Fibroblast of peridontal ligament (primary cell): Measurements from ENCODE around the gene LONRF3.
A peak's percentile ranks its signal among the peaks of the same experiment; 100 is the strongest.

ENCODE experiments used
- DNase-seq: peaks from one replicate; pipeline ENCODE4 v3.0.0-alpha.2; 2010; ENCODE audit errors: extremely low read depth

LONRF3 gene

DNA sequence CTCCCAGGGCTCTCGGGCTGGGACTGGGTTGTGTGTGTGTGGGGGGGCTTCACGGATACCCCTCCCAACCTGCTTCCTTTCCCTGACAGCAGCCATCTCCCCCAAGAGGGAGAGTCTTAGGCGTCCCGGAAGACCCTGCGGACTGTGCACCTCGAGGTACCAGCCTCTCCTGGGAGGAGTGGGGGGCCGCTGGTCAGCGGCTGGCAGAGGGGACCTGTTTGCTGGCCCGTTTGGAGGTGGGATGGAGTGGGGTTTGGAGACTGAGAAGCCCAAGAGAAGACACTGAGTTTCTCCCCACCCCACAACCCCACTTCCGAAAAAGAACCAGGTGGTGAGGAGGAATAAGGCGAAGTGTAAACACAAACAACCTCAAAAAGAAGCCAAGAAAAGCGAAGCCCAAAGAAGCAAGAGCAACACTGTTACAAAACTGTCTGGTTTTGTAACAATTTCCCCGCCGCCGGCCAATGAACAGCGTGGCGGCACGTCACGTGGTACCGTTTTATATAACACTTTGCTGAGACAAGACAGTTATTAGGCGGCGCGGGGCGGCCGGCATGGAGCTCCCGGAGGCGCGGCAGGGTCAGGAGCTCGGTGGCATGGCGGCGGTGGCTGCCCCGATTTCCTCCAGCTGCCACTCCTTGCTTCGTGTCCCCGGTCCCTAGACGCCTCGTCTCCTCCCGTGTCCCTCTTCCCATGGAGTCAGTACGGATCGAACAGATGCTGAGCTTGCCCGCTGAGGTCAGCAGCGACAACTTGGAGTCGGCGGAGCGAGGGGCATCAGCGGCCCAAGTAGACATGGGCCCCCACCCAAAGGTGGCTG, at the start of gene LONRF3:
Gene LONRF3, plus strand, starts transcription at position 531 of the 820 bp plus-strand sequence. Its CDS starts 163 bp downstream, at position 694.
- DNase-seq = peak; percentile 14

DNA sequence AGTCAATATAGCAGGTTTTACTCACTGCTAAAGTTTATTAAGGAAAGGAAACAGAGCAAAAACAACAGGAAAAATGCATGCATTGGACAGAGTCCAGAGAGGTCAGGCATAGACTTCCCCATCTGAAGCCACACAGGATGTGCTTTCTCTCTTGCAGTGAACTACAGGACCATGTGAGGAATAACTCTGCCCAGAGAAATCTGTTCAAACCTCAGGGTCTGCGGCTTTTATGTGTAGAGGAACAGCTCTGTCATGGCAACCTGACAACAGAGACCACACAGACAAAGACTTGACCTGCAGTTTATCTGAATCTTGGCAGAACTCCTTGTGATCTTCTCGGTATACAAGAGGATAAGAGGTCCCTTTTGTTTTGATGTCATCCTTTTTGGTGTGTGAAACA, 46.3 kb upstream of the LONRF3 start:
- no peak for DNase-seq

DNA sequence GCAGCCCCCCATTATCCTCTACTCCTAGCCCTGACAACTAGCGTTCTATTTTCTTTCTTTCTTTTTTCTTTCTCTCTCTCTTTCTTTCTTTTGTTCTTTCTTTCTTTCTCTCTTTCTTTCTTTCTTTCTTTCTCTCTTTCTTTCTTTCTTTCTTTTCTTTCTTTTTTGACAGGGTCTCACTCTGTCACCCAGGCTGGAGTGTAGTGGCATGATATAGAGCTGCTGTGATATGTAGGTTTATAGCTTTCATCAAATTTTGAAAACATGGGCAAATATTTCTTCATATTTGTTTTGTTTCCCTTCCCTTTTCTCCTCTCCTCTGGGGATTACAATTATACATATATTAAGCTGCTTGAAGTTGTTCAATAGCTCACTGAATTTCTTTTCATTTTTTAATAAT, 39.1 kb upstream of the LONRF3 start:
- no peak for DNase-seq

DNA sequence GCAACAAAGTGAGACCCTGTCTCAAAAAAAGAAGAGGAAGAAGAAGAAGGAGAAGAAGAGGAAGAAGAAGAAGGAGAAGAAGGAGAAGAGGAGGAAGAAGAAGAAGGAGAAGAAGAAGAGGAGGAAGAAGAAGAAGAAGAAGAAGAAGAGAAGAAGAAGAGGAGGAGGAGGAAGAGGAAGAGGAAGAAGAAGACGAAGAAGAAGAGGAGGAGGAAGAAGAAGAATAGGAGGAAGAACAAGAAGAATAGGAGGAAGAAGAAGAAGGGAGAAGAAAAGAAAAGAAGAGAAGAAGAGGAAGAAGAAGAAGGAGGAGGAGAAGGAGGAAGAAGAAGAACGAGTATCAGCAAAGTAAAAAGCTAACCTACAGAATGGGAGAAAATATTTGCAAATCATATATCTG, 33.3 kb upstream of the LONRF3 start:
- no peak for DNase-seq

DNA sequence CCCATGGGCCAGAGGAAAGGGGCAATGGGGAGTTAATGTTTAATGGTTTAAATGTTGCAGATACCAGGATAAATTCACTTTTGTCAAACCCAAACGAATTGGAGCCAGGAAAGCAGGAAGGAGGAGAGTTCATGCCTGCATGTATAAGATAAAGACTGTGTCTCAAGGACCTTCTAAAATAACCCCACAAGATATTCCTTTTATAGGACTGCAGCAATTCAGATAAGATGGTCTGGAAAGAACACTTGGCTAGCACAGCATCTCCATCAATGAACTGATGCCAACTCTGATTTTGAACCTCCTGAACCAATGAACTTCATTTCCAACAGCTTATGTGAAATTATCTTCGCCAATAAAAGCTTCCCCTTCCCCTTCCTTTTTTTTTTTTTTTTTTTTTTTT, 31.3 kb upstream of the LONRF3 start:
- no peak for DNase-seq

DNA sequence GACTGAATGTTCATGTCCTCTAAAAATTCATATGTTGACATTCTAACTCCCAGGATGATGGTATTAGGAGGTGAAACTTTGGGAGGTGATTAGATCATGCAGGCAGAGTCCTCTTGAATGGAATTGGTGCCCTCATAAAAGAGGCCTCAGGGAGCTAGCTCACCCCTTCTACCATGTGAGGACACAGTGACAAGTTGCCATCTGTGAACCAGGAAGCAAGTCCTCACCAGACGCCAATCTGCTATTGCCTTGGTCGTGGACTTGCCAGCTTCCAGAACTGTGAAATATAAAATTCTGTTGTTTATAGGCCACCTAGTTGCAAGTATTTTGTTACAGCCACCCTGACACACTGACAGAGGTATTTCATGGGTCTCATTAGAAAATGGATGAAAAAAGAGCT, 28.5 kb upstream of the LONRF3 start:
- DNase-seq = no peak

DNA sequence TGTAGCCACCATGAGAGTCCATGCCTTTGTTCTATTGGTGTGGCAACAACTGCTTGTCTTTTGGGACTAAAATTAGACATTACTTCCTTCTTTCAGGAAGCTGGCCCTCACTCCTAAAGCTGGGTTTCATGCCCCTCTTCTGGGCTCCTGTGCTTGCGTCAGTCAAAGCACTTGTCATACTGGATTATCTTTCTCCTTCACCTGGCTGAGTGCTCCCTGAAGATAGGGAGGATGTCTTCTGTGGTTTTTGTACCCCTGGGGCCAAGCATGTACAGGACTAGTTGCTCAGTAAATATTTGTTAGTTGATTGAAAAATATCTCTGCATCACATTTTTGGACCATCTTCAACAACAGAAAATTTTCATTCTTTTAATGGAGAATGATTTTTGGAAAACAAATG, 26.1 kb upstream of the LONRF3 start:
- DNase-seq = no peak

DNA sequence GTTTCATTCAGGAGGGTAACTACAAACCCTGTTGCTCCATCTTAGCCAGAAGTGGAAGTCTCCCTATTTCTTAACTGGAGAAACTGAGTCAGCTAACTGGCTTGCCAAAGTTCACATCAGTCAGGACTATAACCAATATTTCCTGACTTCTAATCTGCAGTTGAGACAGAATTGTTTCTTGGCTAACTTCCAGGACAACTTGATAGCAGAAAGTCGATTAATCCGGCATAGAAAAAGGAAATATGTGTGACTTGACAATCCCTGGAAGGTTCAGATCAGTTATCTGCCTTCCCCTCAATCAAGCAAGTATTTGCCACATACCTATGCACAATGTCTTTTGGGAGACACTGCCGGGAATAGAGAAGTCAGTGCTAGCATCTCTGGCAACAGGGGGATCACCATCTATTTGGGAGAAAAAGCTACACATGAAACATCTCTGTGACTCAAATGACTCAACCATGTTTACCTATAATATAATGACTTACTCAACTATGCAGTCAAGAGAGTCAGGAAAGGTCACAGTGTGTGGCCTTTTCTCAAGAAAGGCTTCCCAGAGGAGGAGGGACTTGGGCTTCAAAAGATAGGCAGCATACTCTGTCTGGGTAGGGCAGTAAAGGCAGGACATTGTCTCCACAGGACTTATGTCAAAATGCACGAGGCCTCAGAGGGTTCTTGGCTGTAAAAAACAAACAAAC, 12.4 kb upstream of the LONRF3 start:
- DNase-seq = no peak

DNA sequence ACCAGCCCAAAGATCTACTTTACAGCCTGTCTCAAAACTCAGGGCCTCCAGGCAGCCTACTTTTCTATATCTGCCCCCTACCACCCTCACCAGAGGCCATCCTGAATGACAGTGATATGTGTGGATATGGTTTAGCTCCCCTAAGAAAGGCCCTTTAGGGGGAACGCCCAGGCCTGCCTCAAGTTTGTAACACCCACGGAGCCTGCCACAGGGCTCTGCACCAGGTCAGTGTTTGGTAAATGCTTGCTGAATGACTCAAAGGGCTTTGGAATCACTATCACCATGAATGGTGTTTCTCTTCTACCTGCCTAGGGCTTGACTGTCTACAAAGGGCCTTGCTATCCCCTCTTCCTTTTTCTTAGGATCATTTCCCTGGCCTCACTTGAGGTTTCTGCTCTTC, 11.3 kb upstream of the LONRF3 start:
- DNase-seq = no peak

DNA sequence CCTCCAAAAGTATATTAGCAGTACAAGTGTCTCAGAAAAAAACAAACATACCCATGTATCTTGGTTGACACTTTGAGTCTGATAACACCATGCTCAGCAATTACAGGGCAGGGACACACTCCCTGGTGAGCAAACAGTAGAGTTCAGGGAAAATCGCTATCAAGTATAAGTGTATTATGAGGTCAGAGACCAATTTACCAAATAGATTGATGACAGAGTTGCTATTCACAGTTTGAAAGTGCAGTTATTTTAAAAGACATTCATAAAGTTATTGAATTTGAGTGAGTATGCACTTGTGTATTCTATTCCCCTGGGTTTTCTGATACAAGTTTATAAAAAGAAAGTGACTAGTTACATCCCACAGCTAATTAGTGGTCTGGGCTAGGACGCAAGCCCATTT, 10.2 kb upstream of the LONRF3 start:
- DNase-seq = no peak

DNA sequence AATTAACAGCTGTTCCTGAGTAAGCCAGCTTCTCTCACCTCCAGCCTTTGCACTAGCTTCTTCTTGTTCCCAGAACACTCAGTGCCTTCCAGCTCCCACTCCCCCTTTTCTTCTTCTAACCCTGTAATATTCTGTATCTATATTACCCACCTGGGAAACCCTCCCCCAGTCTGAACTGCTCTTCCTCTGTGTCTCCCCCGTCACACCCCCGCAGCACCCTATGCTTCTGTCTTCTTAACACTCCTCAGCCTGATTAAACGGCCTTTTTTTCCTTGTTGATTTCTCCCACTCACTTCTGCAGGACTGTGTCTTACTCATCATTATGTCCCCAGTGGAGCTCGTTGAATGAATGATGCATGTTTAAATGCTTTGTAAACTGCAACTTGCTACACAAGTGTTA, 9.0 kb upstream of the LONRF3 start:
- DNase-seq = no peak

DNA sequence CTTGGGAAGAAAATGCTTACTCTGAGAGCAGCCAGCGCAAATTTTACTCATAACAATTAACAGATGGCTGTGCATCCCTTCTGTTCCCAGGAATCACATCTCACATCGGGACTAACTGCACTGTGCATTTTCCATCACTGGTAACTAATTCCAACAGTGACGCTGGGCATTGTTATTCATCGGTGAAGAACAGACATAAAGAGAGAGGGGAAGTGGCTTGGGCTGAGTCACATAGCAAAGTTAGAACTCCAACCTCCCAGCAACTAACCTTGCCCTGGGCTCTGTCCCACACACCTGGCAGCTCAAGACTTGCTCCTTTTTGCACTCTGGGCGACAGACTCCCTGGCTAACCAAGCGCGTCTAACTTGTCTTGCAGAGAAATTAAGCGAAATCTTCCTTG, 6.4 kb upstream of the LONRF3 start:
- no peak for DNase-seq

DNA sequence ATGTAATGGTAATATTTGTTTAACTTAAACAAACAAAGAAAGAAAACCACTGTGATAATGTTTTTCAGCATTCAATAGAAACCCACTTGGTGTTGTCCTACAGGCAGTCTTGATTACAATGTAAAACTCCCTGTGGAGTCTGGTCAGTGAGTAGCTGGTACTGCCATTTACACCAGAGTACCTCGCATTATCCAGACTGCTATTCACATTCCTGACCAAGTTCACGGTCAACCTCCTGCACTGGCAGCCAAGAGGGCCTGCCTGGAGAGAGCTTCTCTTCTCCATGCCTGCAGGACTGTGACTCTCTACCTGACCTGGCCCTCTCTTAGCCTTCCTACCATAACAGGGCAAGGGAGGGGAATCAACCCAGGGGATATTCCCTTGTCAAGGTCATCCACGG, 2.9 kb upstream of the LONRF3 start:
- DNase-seq = no peak

DNA sequence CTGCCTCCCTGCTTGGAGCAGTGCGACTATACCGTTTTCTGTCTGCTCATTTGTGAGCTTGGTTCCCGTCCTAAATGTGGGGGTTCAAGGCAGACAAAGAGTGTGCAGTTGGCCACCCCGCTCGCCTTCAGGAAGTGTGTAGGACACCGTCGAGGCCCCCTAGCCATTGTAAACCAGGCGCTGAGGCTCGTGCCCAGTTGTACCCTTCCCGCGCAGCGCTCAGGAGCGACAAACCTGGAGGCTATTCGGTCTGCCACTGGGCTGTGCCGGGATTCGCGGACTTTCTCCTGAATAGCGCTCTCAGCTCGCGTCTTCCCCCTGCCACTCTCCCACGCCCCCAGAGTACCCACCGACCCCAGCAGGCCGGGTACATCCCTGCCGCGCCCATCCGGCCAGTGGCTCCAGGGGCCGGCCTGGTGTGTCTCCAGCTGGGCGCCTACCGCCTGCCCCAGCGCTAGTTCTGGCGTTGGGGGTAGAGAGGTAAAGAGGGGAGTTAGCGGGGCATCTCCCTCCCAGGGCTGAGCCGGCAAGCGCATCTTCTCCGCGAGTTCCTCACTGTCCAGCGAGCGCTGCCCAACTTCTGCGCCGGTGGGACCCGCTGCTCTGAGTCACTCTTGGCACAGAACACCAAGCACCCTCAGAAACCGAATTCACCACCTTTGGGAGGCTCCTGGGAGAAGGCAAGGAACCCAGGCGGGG, 880 bp upstream of the LONRF3 start:
- no peak for DNase-seq

DNA sequence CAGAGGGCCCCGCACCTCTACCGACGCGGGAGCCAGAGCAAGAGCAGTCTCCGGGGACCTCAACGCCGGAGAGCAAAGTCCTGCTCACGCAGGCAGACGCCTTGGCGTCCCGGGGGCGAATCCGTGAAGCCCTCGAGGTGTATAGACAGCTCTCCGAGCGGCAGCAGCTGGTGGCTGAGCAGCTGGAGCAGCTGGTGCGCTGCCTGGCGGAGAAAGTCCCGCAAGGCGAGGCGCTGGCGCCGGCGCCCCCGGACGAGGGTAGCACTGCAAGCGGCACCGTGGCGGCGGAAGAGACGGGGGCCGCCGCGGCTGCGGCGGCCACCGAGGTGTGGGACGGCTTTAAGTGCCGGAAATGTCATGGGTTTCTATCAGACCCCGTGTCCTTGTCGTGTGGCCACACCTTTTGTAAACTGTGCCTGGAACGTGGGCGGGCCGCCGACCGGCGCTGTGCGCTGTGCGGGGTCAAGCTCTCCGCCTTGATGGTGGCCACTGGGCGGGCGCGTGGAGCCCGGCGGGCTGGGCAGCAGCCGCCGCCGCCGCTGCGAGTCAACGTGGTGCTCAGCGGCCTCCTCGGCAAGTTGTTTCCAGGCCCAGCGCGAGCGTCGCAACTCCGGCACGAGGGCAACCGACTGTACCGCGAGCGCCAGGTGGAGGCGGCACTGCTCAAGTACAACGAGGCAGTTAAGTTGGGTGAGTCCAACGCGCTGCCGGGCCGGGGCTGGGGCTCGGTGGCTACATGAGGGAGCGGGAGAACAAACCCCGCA, 672 bp downstream of the LONRF3 start:
- DNase-seq = no peak

DNA sequence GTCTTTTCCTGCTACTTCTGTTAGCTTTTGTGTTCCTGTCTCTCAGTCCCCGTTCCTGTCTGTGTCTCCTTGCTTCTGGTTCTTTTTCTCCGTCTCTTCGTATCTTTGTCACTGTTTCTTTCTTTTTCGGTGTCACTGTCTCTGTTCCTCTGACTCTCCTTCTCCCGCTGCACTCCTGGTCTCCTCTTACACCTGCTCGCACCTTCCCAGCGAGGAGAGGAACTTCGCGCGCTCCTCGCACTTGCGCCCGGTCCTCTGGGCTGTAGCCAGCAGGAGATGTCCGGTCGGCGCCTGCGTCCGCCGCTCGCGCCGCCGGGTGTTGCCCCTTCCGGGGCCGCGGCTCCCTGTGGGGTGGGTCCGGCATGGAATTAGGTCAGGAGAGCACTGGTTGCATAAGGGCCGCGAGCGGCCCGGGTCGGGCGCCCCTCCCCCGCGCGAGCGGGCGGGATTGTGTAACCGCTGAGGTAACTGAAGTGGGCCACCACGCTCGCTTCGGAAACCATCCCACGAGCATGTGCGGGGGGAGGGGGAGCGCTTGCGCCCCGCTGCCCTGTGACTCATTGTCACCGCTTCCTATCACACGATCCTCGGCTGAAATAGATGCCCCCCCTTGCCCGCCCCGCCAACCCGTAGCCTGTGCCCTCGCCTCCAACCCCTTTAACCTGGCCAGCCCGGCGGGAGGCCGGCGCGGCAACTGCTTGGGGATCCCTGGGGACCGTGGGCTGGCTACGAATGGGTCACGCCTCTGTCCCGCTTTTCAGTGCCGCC, 1.6 kb downstream of the LONRF3 start:
- DNase-seq = no peak

DNA sequence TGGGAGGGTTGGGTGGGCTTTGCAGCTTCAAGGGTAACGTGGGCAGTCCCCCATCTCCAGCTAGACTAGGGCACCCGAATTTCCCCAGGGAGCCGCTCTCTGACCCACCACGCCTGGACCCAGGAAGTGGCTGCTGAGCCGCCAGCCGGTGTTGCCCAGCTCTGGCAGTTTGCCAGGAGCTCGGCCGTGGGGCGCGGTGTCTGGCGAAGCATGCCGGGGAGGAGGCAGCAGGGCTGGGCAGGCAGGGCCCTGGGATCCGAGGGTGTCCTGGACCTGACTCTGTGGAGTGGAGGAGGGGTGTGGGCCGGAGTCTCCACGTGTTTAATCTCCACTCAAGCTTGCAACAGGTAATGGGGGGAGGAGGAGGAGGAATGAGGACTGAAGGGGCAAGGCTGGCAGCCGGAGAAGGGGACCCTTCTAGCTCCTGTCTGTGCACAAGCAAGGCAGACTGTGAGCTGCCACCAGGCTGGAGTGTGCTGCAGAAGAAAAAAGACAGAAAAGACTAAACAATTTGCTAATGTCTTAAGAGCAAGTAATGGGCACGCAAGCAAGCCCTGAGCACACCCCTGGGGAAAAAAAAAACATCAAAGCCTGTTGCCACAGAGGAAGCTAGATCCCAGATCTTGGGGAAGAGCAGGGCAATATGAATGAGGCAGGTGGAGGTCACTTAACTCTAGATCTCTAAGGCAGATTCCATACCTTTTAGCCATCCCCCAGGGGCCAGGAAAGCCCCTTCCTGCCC, 2.4 kb downstream of the LONRF3 start:
- DNase-seq = no peak

DNA sequence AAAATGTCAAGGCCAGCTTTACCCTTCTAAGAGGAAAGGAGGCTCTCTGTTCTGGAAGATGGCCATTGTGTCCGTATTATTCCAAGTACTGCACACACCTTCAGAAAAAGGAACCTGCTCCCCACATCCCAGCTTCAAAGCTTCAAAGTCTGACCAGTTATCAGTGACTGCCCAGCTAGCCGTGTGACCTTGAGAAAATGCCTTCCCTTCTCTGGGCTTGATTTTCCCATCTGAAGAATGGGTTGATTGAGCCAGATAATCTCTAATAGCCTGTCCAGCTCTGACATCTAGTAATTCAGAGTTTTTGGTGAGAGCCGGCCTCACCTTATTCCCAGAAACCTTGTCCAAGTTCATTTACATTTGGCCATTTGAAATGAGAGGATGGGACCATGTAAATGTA, 3.0 kb downstream of the LONRF3 start:
- no peak for DNase-seq

DNA sequence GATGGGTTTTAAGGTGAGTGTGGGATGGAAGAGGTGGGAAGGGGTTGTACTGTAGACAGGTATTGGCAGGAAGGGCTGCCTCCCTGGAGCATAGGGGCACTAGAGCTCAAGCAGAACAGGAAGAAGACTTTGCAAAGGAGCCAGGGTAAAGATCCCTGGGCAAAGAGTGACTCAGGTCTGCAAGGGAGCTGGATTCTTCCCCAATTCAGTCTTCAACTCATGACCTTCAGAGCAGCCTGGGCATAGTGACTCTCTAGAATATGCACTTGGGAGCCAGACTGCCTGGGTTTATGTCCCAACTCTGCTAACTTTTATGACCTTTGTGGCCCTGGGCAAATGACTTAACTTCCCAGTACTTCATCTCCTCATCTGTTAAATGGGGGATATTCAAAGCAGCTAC, 4.0 kb downstream of the LONRF3 start:
- DNase-seq = no peak

DNA sequence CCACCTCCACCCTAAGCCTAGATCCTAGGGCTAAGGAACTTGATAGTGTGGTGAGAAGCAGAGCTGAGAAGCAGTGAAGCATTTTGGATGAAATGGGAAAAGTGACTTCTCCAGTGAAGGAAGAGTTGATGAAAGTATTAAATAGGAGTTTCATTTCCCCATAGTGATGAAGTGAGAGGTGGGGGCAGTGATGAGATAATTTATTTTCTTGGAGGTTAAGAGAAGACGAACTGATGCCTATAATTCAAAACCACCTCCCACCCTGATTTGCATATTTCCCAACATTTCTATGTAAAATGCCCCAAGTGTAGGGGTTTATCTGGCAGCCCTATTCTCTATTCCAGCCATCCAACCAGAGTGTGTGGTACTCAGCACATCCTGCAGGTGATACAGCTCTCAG, 6.3 kb downstream of the LONRF3 start:
- no peak for DNase-seq

DNA sequence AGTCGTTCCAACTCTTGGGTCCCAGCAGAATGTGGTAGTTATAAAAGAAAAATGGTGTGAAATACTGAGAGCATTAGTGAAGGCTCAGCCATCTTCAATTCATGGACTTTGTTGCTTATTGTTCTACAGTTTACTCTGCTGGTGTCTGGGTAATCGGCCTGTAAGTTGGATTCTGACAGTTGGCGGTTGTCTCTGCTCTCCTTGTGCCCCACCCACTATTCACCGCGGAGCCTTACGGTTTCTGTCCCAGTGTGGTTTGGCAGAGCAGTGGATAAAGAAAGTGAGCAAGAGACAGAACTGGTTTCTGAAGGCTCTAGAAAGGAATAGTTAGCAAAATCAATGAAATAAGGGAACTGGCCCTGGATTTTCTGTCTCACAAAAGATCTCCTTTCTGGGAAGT, 9.1 kb downstream of the LONRF3 start:
- no peak for DNase-seq
